HCT116 (cell line): ENCODE measurements around the gene CDK14. TPM values are rescaled to one million over a fixed set of nuclear protein-coding genes. Genes with fewer than 3 reads are reported as not detected.

Experiments used
- ATAC-seq: fragments of 200-7000 bp; cut with Tn5 transposase; 2 replicates; pipeline ENCODE4 v1.9.1; 2020; ENCODE audit warnings: mild to moderate bottlenecking, moderate library complexity
- BruUV-seq: library from RNA; stranded (reverse); fragments of 400-500 nt; replicated peaks from 2 replicates; lab custom pipeline; 2021; lab: Mats Ljungman, UMichigan
- CTCF ChIA-PET: fragments of 300-600 bp; sonication (Branson Sonifier 250); formaldehyde crosslinking; loops from one replicate; lab custom pipeline; 2021; ENCODE audit warnings: antibody characterized with exemption; lab: Charles Lee
- POLR2A ChIA-PET: fragments of 300-600, 350-600 bp; sonication (Branson Sonifier 250); formaldehyde crosslinking; loops from one replicate; lab custom pipeline; 2021; ENCODE audit warnings: antibody characterized with exemption; lab: Charles Lee
- RAD21 ChIA-PET, 2 experiments: fragments of 300-600 bp; sonication (Branson Sonifier 250); formaldehyde crosslinking; loops; one replicate each; lab custom pipeline; 2023; ENCODE audit warnings: low total read pairs in 2 of 2; ENCODE audit not compliant: uncharacterized antibody in 2 of 2, unreplicated experiment in 2 of 2, low non-redundant PET in 1 of 2; lab: Charles Lee
- DNase-seq: peaks from one replicate; pipeline ENCODE4 v3.0.0-alpha.2; 2010; ENCODE audit warnings: low read depth, low spot score
- H2AFZ ChIP-seq: fragments of 200-600 bp; shearing (Covaris generic), sonication (generic); 2 replicates; pipeline ENCODE4 v1.6.1; 2017; ENCODE audit warnings: low read depth, mixed run types, mixed read lengths, antibody characterized with exemption, low read length; ENCODE audit not compliant: poor library complexity, severe bottlenecking
- H3K27ac ChIP-seq: 2 replicates; pipeline ENCODE4 v1.5.1; 2012; ENCODE audit warnings: low read depth, low read length
- H3K27me3 ChIP-seq: fragments of 200-600 bp; sonication (generic); 2 replicates; pipeline ENCODE4 v1.6.1; 2016; ENCODE audit warnings: mixed run types, low read length, mixed read lengths; ENCODE audit not compliant: insufficient read depth
- H3K36me3 ChIP-seq, 2 experiments: fragments of 200-500 bp in 1 of 2; fragments of 200-600 bp in 1 of 2; sonication (Bioruptor generic) in 1 of 2; sonication (generic) in 1 of 2; 2 replicates each; pipeline versions ENCODE4 v1.5.1 to v1.6.1; 2014 to 2016; ENCODE audit warnings: low read length in 2 of 2, inconsistent platforms in 1 of 2, mixed read lengths in 1 of 2, mixed run types in 1 of 2; ENCODE audit not compliant: insufficient read depth in 2 of 2, control insufficient read depth in 1 of 2
- H3K4me1 ChIP-seq, 2 experiments: fragments of 200-600 bp in 1 of 2; sonication (generic) in 1 of 2; 2 replicates each; pipeline versions ENCODE4 v1.5.1 to v1.6.1; 2012 to 2017; ENCODE audit warnings: low read length in 2 of 2, inconsistent platforms in 1 of 2, mild to moderate bottlenecking in 1 of 2, mixed read lengths in 1 of 2, mixed run types in 1 of 2, moderate library complexity in 1 of 2; ENCODE audit not compliant: insufficient read depth in 2 of 2, control insufficient read depth in 1 of 2
- H3K4me2 ChIP-seq: fragments of 200-600 bp; sonication (generic); 2 replicates; pipeline ENCODE4 v1.6.1; 2017; ENCODE audit warnings: mixed run types, low read length, mixed read lengths
- H3K4me3 ChIP-seq, 2 experiments: fragments of 200-600 bp in 1 of 2; sonication (generic) in 1 of 2; replicated peaks in 1 of 2; 2 replicates each; pipeline ENCODE4 v1.5.1; 2011 to 2016; ENCODE audit warnings: low read length in 2 of 2, control low read depth in 1 of 2, low read depth in 1 of 2, mild to moderate bottlenecking in 1 of 2, mixed read lengths in 1 of 2, mixed run types in 1 of 2
- H3K79me2 ChIP-seq: fragments of 200-600 bp; sonication (generic); 2 replicates; pipeline ENCODE4 v1.6.1; 2017; ENCODE audit warnings: mild to moderate bottlenecking, mixed run types, low read length, moderate library complexity, mixed read lengths; ENCODE audit not compliant: insufficient read depth
- H3K9ac ChIP-seq: fragments of 200-600 bp; sonication (generic); 2 replicates; pipeline ENCODE4 v1.6.1; 2016; ENCODE audit warnings: low read length, mixed read lengths
- H3K9me2 ChIP-seq: fragments of 200-600 bp; sonication (generic), shearing (Covaris generic); 2 replicates; pipeline ENCODE4 v1.6.1; 2017; ENCODE audit warnings: mixed run types, mild to moderate bottlenecking, moderate library complexity; ENCODE audit not compliant: insufficient read depth
- H3K9me3 ChIP-seq, 2 experiments: fragments of 200-500 bp in 1 of 2; fragments of 200-600 bp in 1 of 2; sonication (Bioruptor generic) in 1 of 2; sonication (generic) in 1 of 2; 2 replicates each; pipeline ENCODE4 v1.6.1; 2014 to 2017; ENCODE audit warnings: low read length in 2 of 2, mixed read lengths in 2 of 2, inconsistent platforms in 1 of 2, low read depth in 1 of 2, mild to moderate bottlenecking in 1 of 2, mixed run types in 1 of 2, moderate library complexity in 1 of 2; ENCODE audit not compliant: control insufficient read depth in 1 of 2, insufficient read depth in 1 of 2
- H4K20me1 ChIP-seq: fragments of 200-600 bp; sonication (generic), shearing (Covaris generic); 2 replicates; pipeline ENCODE4 v1.6.1; 2017; ENCODE audit warnings: mixed run types, mild to moderate bottlenecking, moderate library complexity; ENCODE audit not compliant: insufficient read depth
- ATF3 ChIP-seq: IDR thresholded peaks from 2 replicates; pipeline ENCODE4 v1.6.1; 2012
- CBX3 ChIP-seq: IDR thresholded peaks from 2 replicates; pipeline ENCODE4 v1.6.1; 2012; ENCODE audit warnings: low read depth
- CEBPB ChIP-seq: IDR thresholded peaks from 2 replicates; pipeline ENCODE4 v1.6.1; 2012; ENCODE audit warnings: low read depth
- EGR1 ChIP-seq: IDR thresholded peaks from 2 replicates; pipeline ENCODE4 v1.6.1; 2012; ENCODE audit warnings: low read depth
- ELF1 ChIP-seq: IDR thresholded peaks from 2 replicates; pipeline ENCODE4 v1.6.1; 2012; ENCODE audit warnings: low read depth, borderline replicate concordance
- EZH2 ChIP-seq: fragments of 200-600 bp; sonication (generic); IDR thresholded peaks from 2 replicates; pipeline ENCODE4 v1.6.1; 2017; ENCODE audit warnings: antibody characterized with exemption, mixed run types
- EZH2phosphoT487 ChIP-seq: fragments of 200-600 bp; IDR thresholded peaks from 2 replicates; pipeline ENCODE4 v1.6.1; 2018; ENCODE audit warnings: antibody characterized with exemption, borderline replicate concordance
- FOSL1 ChIP-seq: IDR thresholded peaks from 2 replicates; pipeline ENCODE4 v1.6.1; 2012; ENCODE audit warnings: low read depth
- MAX ChIP-seq: IDR thresholded peaks from 2 replicates; pipeline ENCODE4 v1.6.1; 2012
- POLR2A ChIP-seq: IDR thresholded peaks from 2 replicates; pipeline ENCODE4 v1.7.0; 2011; ENCODE audit warnings: borderline replicate concordance; ENCODE audit not compliant: insufficient read depth, insufficient read length; ENCODE audit errors: extremely low read depth
- POLR2AphosphoS5 ChIP-seq: IDR thresholded peaks from 2 replicates; pipeline ENCODE4 v1.6.1; 2011; ENCODE audit warnings: mild to moderate bottlenecking, low read depth, low read length, moderate library complexity
- RAD21 ChIP-seq: IDR thresholded peaks from 2 replicates; pipeline ENCODE4 v1.6.1; 2012; ENCODE audit warnings: low read depth, mild to moderate bottlenecking
- REST ChIP-seq: IDR thresholded peaks from 2 replicates; pipeline ENCODE4 v1.6.1; 2012; ENCODE audit warnings: low read depth
- SIN3A ChIP-seq: IDR thresholded peaks from 2 replicates; pipeline ENCODE4 v1.6.1; 2012; ENCODE audit warnings: low read depth
- SP1 ChIP-seq: IDR thresholded peaks from 2 replicates; pipeline ENCODE4 v1.6.1; 2012; ENCODE audit warnings: low read depth
- SRF ChIP-seq: IDR thresholded peaks from 2 replicates; pipeline ENCODE4 v1.6.1; 2012; ENCODE audit warnings: low read depth
- TCF7L2 ChIP-seq: IDR thresholded peaks from 2 replicates; pipeline ENCODE4 v1.7.0; 2011; ENCODE audit warnings: borderline replicate concordance, inconsistent platforms; ENCODE audit not compliant: insufficient read depth, insufficient read length; ENCODE audit errors: extremely low read depth
- YY1 ChIP-seq: IDR thresholded peaks from 2 replicates; pipeline ENCODE4 v1.6.1; 2011; ENCODE audit warnings: low read length, low read depth, moderate library complexity, mild to moderate bottlenecking; ENCODE audit not compliant: insufficient replicate concordance; ENCODE audit errors: extremely low read depth
- ZFX ChIP-seq: fragments of 450-650 bp; IDR thresholded peaks from 2 replicates; pipeline ENCODE4 v1.6.1; 2017
- ZNF274 ChIP-seq: fragments of 200-500 bp; sonication (Bioruptor generic); IDR thresholded peaks from 2 replicates; pipeline ENCODE4 v1.6.1; 2014; ENCODE audit warnings: mild to moderate bottlenecking, low read depth, low read length, inconsistent platforms
- intact Hi-C: fragments of 100-400 bp; cut with micrococcal nuclease; formaldehyde crosslinking; loops from 2 replicates; pipeline ENCODE4 v1.10.0; 2022
- total RNA-seq: library from RNA; stranded (reverse); gene quantifications from one replicate; pipeline ENCODE4 v1.2.1, GENCODE V29; 2021; ENCODE audit not compliant: unreplicated experiment

Gene CDK14
- total RNA-seq, 1 experiment from 2014 or later = 10.2 TPM

GRCh38 chr7:90758933-90759562, 162.9 kb downstream of the CDK14 start:
- no peaks in the 10 kb centered on the region for H3K79me2 ChIP-seq
- no peak overlapping the region for H3K9ac ChIP-seq
- no peak overlapping the region for H3K4me2 ChIP-seq
- intact Hi-C loops = no loop called here
- no peak overlapping the region for H3K4me3 ChIP-seq
- H3K9me2 ChIP-seq = no peaks in the 10 kb centered on the region
- H3K27me3 ChIP-seq = no peaks in the 10 kb centered on the region
- RAD21 ChIA-PET = no interaction called here
- no peaks in the 10 kb centered on the region for H3K4me1 ChIP-seq
- no peak for TF ChIP-seq POLR2A
- TF ChIP-seq MAX = no peak
- no peak for TF ChIP-seq YY1
- no peak for TF ChIP-seq ELF1
- no peak for TF ChIP-seq REST
- TF ChIP-seq ATF3 = no peak
- TF ChIP-seq FOSL1 = no peak
- no peak for TF ChIP-seq EZH2
- TF ChIP-seq CBX3 = no peak
- TF ChIP-seq SP1 = no peak
- TF ChIP-seq SIN3A = no peak
- TF ChIP-seq SRF = no peak
- TF ChIP-seq RAD21 = no peak
- TF ChIP-seq CEBPB = no peak
- no peak for TF ChIP-seq EGR1
- no peak for TF ChIP-seq ZFX
- TF ChIP-seq POLR2AphosphoS5 = no peak
- TF ChIP-seq EZH2phosphoT487 = no peak
- no peak for TF ChIP-seq ZNF274
- TF ChIP-seq TCF7L2 = no peak
- TF ChIP-seq, all 23 proteins: peak for 0
- Histone ChIP-seq H3K27ac (no peak overlapping the region), H4K20me1 (no peaks in the 10 kb centered on the region), H3K9me3 (no peaks in the 10 kb centered on the region), H3K36me3 (no peaks in the 10 kb centered on the region), H2AFZ (no peak overlapping the region)
- BruUV-seq = no TSS peak
- DNase-seq (no peak), ATAC-seq (no peak)
- ChIA-PET POLR2A (no interaction called here), CTCF (no interaction called here)
